Cardiac muscle cell (in vitro differentiated cells and primary cell): Measurements from ENCODE around the gene PCDH7. TPM values are rescaled to one million over a fixed set of nuclear protein-coding genes. Genes with fewer than 3 reads are reported as not detected.

ENCODE experiments used
- DNase-seq, 2 donors: peaks; one replicate each; pipeline versions ENCODE4 v3.0.0 to v3.0.0-alpha.2; 2010 to 2017; ENCODE audit warnings: low read depth in 1 of 2, low spot score in 1 of 2
- H3K27ac ChIP-seq: fragments of 200-600 bp; sonication (generic); 2 replicates; pipeline ENCODE4 v1.5.1; 2016
- H3K27me3 ChIP-seq: fragments of 200-600 bp; sonication (generic); 2 replicates; pipeline ENCODE4 v1.6.0; 2016; ENCODE audit warnings: control low read depth
- H3K36me3 ChIP-seq: fragments of 200-600 bp; sonication (generic); 2 replicates; pipeline ENCODE4 v1.5.1; 2016; ENCODE audit warnings: control low read depth
- H3K4me1 ChIP-seq: fragments of 200-600 bp; sonication (generic); 2 replicates; pipeline ENCODE4 v1.8.1; 2017; ENCODE audit warnings: low read depth, mild to moderate bottlenecking, mixed run types
- H3K4me3 ChIP-seq: fragments of 200-600 bp; sonication (generic); 2 replicates; pipeline ENCODE4 v1.5.1; 2016; ENCODE audit warnings: mild to moderate bottlenecking
- H3K9me3 ChIP-seq: fragments of 200-600 bp; sonication (generic); 2 replicates; pipeline ENCODE4 v1.5.1; 2017; ENCODE audit warnings: low read depth, mild to moderate bottlenecking, control low read depth
- polyA plus RNA-seq: library from polyadenylated mRNA; unstranded; fragments of >200 nt; fragmentation: Nextera tagmentation; extraction: Ambion mirVana; gene quantifications from 2 replicates; pipeline ENCODE4 v1.2.1, GENCODE V29; 2016
- total RNA-seq: library from RNA; depleted of rRNA; stranded (reverse); fragments of >200 nt; gene quantifications from 2 replicates; pipeline ENCODE4 v1.2.3, GENCODE V29; 2016
- TF ChIP-seq, protein P1 (sequence below): IDR thresholded peaks from 2 replicates; pipeline ENCODE4 v1.5.1; 2012; ENCODE audit warnings: low read depth, mild to moderate bottlenecking, low read length

PCDH7 gene
- total and polyA plus RNA-seq, 2 experiments from 2014 or later = 56.2 to 206 TPM

DNA sequence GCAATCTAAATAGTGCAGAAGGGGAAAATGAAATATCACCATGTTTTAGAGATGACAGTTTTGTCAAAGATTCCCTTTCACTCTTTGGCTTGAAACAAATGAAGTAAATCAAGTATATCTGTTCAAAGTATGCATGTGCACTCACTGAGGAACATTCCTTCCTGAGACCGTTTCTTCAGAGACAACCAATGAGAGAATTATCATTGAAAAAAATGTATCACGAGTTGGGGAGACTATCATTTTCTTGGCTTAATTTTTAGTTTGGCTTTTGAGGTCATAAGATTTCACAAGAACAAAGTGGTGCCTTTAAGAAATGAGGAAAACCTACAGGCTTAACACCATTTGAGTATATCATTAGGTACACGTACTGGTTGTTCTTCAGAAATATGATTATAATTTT lies 56.3 kb downstream of the PCDH7 start:
- Histone ChIP-seq H3K27ac (no peak overlapping the region), H3K4me1 (peaks cover 7% of the 10 kb centered on the region), H3K4me3 (no peak overlapping the region), H3K9me3 (no peaks in the 10 kb centered on the region), H3K27me3 (no peaks in the 10 kb centered on the region), H3K36me3 (no peaks in the 10 kb centered on the region)
- no peak for DNase-seq
- TF ChIP-seq, protein P1, sequence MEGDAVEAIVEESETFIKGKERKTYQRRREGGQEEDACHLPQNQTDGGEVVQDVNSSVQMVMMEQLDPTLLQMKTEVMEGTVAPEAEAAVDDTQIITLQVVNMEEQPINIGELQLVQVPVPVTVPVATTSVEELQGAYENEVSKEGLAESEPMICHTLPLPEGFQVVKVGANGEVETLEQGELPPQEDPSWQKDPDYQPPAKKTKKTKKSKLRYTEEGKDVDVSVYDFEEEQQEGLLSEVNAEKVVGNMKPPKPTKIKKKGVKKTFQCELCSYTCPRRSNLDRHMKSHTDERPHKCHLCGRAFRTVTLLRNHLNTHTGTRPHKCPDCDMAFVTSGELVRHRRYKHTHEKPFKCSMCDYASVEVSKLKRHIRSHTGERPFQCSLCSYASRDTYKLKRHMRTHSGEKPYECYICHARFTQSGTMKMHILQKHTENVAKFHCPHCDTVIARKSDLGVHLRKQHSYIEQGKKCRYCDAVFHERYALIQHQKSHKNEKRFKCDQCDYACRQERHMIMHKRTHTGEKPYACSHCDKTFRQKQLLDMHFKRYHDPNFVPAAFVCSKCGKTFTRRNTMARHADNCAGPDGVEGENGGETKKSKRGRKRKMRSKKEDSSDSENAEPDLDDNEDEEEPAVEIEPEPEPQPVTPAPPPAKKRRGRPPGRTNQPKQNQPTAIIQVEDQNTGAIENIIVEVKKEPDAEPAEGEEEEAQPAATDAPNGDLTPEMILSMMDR = no peak

- H3K9me3 ChIP-seq = no peaks in the 10 kb centered on the region
- H3K36me3 ChIP-seq = no peaks in the 10 kb centered on the region
- H3K4me1 ChIP-seq = peaks cover 7% of the 10 kb centered on the region
- peak overlapping the region; percentile 51 for H3K27ac ChIP-seq
- TF ChIP-seq, protein P1 = no peak
- DNase-seq = no peak
- H3K27me3 ChIP-seq = no peaks in the 10 kb centered on the region
- H3K4me3 ChIP-seq = no peak overlapping the region
Measured at GRCh38 chr4:30776921-30777415, 56.8 kb downstream of the PCDH7 start.
